Measurements from ENCODE around the gene PPARD.

DNA sequence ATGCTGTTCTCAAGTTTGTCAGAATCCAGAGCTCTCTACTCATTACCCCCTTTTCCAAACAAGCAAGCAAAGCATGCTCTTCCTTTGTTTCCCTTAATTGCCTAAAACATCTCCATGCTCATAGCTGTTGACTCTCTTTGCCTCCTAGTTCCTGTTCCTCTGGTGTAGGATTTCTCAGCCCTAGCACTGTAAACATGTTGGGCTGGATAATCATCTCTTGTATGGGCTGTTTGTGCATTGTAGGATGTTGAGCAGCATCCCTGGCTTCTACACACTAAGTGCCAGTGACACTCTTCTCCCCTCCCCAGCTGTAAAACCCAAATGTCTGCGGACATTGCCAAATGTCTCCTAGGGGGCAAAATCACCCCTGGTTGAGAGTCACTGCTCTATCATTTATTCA lies 14.0 kb downstream of the PPARD start:
- TF ChIP-seq, protein P1, sequence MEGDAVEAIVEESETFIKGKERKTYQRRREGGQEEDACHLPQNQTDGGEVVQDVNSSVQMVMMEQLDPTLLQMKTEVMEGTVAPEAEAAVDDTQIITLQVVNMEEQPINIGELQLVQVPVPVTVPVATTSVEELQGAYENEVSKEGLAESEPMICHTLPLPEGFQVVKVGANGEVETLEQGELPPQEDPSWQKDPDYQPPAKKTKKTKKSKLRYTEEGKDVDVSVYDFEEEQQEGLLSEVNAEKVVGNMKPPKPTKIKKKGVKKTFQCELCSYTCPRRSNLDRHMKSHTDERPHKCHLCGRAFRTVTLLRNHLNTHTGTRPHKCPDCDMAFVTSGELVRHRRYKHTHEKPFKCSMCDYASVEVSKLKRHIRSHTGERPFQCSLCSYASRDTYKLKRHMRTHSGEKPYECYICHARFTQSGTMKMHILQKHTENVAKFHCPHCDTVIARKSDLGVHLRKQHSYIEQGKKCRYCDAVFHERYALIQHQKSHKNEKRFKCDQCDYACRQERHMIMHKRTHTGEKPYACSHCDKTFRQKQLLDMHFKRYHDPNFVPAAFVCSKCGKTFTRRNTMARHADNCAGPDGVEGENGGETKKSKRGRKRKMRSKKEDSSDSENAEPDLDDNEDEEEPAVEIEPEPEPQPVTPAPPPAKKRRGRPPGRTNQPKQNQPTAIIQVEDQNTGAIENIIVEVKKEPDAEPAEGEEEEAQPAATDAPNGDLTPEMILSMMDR (IDR thresholded peaks at IDR 0.05), result no peak
- TF ChIP-seq JUNB (IDR thresholded peaks at IDR 0.05), result no peak
- TF ChIP-seq, protein P2, sequence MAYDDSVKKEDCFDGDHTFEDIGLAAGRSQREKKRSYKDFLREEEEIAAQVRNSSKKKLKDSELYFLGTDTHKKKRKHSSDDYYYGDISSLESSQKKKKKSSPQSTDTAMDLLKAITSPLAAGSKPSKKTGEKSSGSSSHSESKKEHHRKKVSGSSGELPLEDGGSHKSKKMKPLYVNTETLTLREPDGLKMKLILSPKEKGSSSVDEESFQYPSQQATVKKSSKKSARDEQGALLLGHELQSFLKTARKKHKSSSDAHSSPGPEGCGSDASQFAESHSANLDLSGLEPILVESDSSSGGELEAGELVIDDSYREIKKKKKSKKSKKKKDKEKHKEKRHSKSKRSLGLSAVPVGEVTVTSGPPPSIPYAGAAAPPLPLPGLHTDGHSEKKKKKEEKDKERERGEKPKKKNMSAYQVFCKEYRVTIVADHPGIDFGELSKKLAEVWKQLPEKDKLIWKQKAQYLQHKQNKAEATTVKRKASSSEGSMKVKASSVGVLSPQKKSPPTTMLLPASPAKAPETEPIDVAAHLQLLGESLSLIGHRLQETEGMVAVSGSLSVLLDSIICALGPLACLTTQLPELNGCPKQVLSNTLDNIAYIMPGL (CRISPR knock-in tag; IDR thresholded peaks at IDR 0.05; ENCODE audit: borderline replicate concordance), result no peak
- TF ChIP-seq CBX8 (IDR thresholded peaks at IDR 0.05), result no peak
- TF ChIP-seq CEBPB (IDR thresholded peaks at IDR 0.05), result no peak
- no peak for TF ChIP-seq HOXA7 (CRISPR knock-in tag; IDR thresholded peaks at IDR 0.05)
- TF ChIP-seq, protein P3, sequence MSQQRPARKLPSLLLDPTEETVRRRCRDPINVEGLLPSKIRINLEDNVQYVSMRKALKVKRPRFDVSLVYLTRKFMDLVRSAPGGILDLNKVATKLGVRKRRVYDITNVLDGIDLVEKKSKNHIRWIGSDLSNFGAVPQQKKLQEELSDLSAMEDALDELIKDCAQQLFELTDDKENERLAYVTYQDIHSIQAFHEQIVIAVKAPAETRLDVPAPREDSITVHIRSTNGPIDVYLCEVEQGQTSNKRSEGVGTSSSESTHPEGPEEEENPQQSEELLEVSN (IDR thresholded peaks at IDR 0.05; ENCODE audit: borderline replicate concordance, low read depth), result no peak
- TF ChIP-seq, protein P4, sequence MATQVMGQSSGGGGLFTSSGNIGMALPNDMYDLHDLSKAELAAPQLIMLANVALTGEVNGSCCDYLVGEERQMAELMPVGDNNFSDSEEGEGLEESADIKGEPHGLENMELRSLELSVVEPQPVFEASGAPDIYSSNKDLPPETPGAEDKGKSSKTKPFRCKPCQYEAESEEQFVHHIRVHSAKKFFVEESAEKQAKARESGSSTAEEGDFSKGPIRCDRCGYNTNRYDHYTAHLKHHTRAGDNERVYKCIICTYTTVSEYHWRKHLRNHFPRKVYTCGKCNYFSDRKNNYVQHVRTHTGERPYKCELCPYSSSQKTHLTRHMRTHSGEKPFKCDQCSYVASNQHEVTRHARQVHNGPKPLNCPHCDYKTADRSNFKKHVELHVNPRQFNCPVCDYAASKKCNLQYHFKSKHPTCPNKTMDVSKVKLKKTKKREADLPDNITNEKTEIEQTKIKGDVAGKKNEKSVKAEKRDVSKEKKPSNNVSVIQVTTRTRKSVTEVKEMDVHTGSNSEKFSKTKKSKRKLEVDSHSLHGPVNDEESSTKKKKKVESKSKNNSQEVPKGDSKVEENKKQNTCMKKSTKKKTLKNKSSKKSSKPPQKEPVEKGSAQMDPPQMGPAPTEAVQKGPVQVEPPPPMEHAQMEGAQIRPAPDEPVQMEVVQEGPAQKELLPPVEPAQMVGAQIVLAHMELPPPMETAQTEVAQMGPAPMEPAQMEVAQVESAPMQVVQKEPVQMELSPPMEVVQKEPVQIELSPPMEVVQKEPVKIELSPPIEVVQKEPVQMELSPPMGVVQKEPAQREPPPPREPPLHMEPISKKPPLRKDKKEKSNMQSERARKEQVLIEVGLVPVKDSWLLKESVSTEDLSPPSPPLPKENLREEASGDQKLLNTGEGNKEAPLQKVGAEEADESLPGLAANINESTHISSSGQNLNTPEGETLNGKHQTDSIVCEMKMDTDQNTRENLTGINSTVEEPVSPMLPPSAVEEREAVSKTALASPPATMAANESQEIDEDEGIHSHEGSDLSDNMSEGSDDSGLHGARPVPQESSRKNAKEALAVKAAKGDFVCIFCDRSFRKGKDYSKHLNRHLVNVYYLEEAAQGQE (IDR thresholded peaks at IDR 0.05), result no peak
